Stimulated activated CD8-positive, alpha-beta memory T cell treated with anti-CD3 and anti-CD28 coated beads, Interleukin-4, amount 100 ng/mL, for 4 hours (primary cell): Measurements from ENCODE around the gene P3H4.
A peak's percentile ranks its signal among the peaks of the same experiment; 100 is the strongest.
"Not testable (repeated sequence)": the region's sequence is repeated elsewhere in the genome, so short reads cannot be mapped to it uniquely, and the experiment has no call there.

Experiments used
- DNase-seq, 2 donors: peaks; one replicate each; pipeline ENCODE4 v3.0.0-alpha.2; 2020; ENCODE audit warnings: low read depth in 2 of 2, low spot score in 1 of 2

P3H4 gene, protein sequence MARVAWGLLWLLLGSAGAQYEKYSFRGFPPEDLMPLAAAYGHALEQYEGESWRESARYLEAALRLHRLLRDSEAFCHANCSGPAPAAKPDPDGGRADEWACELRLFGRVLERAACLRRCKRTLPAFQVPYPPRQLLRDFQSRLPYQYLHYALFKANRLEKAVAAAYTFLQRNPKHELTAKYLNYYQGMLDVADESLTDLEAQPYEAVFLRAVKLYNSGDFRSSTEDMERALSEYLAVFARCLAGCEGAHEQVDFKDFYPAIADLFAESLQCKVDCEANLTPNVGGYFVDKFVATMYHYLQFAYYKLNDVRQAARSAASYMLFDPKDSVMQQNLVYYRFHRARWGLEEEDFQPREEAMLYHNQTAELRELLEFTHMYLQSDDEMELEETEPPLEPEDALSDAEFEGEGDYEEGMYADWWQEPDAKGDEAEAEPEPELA

GRCh38 chr17:41811549-41812380 lies at the start of gene P3H4:
Gene P3H4, minus strand, starts transcription at chr17:41811949. Its CDS starts 34 bp downstream, at chr17:41811915.
- peak; percentile 32 to 46 for DNase-seq

GRCh38 chr17:41860254-41860931 lies 48.6 kb upstream of the P3H4 start:
- DNase-seq, result no peak

DNA sequence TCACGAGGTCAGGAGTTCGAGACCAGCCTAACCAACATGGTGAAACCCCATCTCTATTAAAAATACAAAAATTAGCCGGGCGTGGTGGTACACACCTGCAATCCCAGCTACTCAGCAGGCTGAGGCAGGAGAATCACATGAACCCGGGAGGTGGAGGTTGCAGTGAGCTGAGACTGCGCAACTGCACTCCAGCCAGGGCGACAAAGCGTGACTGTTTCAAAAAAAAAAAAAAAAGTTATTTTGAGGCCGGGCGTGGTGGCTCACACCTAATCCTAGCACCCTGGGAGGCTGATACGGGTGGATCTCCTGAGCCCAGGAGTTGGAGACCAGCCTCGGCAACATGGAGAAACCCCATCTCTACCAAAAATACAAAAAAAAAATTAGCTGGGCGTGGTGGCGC lies 39.6 kb upstream of the P3H4 start:
- DNase-seq, result not testable (repeated sequence)

DNA sequence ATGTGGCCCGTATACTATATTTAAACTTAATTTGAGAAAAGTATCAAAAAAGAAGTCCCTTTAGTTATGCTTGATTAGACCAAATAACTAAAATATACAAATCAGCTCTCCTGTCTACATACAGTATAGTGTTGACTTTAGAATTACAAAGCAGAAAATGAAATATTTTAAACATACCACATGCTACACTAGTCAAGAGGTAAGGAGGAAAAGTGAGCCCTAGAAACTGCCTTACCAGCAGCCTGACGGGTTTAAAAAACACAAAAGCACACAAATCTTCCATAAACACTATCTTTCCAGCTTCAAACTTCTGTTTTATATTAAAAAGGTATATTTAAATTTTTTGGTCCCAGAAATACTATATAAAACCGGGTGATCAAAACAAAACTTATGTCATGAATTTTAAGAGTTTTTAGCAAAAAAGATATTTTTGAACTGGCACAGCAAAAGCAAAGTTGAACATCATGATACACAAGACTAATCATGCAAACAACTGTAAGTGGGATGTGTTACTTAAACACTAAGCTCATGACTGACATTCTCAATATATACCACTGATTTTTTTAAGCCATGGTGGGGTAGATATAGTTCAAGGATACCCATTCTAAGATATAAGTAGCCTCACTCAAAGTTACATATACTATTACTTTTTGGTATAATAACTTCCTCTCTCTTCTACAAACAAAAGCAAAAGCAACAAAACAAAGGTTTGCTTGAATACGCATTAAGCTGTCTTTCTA lies 37.7 kb upstream of the P3H4 start:
- DNase-seq, result no peak

DNA sequence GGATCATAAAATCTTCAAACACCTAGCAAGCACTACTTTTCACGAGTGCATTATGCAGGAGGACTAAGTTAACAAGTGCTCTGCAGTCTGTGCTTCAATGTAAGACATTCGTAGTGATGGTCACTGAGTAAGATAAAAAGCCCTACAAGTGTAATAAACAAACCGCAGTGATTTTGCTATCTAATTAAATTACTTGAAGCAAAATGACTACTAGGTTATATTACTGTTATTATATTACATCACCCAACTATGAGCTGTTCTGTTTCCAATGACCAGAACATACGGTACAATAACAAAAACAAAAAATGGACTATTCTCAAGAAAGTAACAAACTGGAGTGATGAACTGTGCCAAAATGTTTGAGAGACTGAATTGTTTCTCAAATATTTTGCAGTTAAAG lies 37.0 kb upstream of the P3H4 start:
- no peak for DNase-seq

- DNase-seq, result no peak
Observed at GRCh38 chr17:41844971-41845370, 33.2 kb upstream of the P3H4 start.

GRCh38 chr17:41840781-41841180 lies 29.0 kb upstream of the P3H4 start:
- not testable (repeated sequence) for DNase-seq

GRCh38 chr17:41839448-41839847 lies 27.7 kb upstream of the P3H4 start:
- DNase-seq, result not testable (repeated sequence)

DNA sequence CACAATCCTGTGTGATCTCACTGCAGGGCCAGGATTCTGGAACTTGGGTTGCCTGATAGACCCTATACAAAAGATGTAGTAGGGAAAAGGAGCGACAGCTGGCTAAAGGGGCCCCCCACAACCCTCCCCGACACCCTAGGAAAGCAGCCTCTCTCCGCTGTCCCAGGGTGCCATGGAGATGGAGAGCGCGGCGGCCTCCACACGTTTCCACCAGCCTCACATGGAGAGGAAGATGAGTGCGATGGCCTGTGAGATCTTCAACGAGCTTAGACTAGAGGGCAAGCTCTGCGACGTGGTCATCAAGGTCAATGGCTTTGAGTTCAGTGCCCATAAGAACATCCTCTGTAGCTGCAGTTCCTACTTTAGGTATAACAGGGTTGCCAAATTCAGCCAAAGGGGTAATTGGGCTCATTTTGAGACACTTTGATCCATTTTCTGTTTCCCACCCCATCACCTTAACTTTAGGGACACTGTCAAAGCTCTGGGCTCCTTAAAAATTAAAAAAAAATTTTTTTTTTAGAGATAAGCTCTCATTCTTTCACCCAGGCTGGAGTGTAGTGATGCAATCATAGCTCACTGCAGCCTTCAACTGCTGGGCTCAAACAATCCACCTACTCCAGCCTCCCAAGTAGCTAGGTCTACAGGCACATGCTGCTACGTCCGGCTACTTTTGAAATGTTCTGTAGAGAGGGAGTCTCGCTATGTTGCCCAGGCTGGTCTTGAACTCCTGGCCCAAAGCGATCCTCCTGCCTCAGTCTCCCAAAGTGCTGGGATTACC lies 26.2 kb upstream of the P3H4 start, which contains the start of gene KLHL10:
TSS of gene KLHL10 (plus strand) at position 65 of the 778 bp plus-strand sequence. CDS start at position 173, 108 bp downstream.
- no peak for DNase-seq

DNA sequence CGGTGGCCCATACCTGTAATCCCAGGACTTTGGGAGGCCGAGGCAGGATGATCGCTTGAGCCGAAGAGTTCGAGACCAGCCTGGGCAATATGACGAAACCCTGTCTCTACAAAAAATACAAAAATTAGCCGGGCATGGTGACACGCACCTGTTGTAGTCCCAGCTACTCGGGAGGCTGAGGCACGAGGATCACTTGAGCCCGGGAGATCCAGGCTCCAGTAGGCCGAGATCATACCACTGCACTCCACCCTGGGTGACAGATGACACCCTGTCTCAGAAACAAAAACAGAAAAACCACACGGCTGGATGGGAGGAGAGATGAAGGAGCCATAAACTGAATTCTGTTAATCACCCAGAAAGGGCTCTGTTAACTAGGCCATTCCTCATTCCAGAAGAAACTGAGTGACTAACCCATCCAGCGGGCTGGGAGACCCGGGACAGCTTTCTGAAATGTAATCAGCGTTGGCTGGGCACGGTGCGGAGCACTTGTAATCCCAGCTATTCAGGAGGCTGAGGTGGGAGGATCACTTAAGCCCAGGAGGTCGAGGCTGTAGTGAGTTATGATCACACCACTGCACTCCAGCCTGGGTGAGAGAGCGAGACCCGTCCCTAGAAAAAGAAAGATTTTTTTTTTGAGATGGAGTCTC lies 24.9 kb upstream of the P3H4 start:
- no peak for DNase-seq

GRCh38 chr17:41835800-41836549 lies 24.2 kb upstream of the P3H4 start, which contains the start of gene NT5C3B:
Gene NT5C3B, minus strand, starts transcription at chr17:41836232. Its CDS starts 39 bp downstream, at chr17:41836193.
- peak; percentile 6 to 24 for DNase-seq

DNA sequence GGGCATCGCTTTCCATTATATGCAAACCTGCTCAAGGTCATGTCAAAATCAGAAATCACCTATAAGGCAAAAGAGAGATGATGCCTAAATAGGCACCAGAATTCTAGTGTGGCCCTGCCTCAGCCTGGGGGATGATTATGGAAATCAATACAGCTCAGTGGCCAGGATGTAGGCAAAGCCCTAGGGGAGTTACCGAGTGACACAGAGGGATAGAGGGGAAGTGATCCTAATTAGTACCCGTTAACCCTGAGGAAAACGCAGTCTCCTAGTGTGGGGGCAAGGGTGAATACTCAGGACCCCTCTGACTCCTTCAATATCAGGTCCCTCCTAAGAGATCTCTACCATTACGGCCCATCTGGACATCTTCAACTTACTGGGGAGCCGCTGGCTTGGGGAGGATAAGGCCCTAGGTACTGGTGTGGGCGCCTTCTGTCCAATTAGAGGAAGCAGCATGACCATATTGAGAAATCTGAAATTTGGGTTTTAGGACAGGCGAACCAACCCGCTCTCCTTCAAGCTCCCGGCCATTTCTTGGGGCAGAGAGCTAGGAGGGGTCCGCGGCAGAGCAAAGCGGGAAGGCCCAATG lies 23.6 kb upstream of the P3H4 start:
- DNase-seq, result no peak

GRCh38 chr17:41829961-41830360 lies 18.2 kb upstream of the P3H4 start:
- DNase-seq, result not testable (repeated sequence)

DNA sequence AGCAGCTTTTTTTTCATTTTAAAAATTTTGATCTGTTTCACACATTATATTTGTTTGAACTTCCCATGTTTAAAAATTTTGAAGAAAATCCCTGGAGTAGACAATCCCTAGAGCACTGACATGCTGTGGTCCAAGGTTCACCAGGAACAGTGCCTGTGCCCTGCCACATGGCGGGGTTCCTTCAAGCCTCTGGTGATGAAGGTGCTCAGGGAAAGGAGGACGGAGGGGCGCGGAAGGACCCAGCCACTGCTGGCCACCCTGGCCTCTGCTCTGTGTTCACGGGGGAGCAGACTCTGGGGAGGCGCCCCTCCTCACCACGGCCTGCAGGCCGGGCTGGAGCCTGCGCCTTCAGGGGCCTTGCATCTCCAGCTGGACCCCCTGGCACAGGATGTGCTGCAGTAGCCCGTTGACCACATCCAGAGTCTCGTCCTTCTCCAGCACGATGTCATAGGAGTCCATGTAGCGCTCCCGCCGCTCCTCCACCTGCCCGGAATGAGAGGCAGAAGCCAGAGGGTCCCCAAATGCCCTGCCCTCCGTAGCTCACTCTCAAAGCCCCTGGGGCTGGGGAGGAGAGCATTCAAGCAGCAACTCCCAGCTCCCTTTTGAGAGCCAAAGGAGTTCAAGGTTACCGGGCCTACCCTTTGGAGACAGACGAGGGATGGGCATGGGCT lies 13.6 kb upstream of the P3H4 start:
- no peak for DNase-seq

DNA sequence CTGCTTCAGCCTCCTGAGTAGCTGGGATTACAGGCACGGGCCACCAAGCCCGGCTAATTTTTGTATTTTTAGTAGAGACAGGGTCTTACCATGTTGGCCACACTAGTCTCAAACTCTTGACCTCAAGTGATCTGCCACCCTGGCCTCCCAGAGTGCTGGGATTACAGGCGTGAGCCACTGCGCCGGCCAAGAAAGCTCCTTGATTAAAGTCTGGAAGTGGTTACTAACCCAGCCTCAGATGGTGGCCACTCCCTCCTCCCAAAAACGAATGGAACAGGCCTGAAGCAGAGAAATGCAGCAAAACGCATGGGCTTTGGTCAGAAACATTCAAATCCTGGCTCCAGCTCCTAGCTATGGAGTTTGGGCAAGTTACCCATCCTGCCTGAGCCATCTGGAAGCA lies 12.3 kb upstream of the P3H4 start:
- DNase-seq, result no peak

GRCh38 chr17:41823580-41823979 lies 11.8 kb upstream of the P3H4 start:
- DNase-seq, result no peak

DNA sequence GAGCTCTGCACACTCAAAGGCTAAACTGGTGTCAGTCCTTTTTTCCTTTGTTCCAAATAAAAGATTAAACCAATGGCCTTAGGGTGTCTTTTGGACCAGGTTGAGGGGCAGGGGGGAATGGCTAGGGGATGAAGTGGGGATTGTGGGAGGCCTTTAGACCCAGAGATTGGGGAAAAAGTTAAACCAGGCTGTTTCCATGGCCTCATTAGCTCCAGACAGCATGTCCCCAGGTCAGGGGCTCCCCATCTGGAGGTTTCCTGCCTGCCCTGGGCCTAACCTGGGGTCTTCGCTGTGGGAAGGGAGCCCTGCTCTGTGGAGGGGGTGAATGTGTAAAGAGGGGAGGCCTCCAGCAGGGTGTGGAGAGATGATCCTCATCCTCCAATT lies 11.4 kb upstream of the P3H4 start:
- DNase-seq, result no peak
